ENCODE results near the gene BMP6. TPM values are rescaled to one million over a fixed set of nuclear protein-coding genes. Genes with fewer than 3 reads are reported as not detected.

The BMP6 gene
- total RNA-seq, 1 experiment from 2014 or later = 1.6 TPM

- intact Hi-C loops (cut with micrococcal nuclease) = no loop called here
- ChIA-PET POLR2A (no interaction called here), CTCF (no interaction called here)
Observed at GRCh38 chr6:7769702-7770101, 43.8 kb downstream of the BMP6 start.

More at GRCh38 chr6:7769702-7770101, 43.8 kb downstream of the BMP6 start:
- H3K9me2 ChIP-seq (ENCODE audit: insufficient read depth) = no peaks in the 10 kb centered on the region
- no TSS peak for BruUV-seq (replicated peaks)
- no peaks in the 10 kb centered on the region for H3K9me3 ChIP-seq (ENCODE audit: control insufficient read depth in 1 of 2, insufficient read depth in 1 of 2, low read depth in 1 of 2, low read length in 2 of 2)
- ATAC-seq (no peak), DNase-seq (ENCODE audit: low read depth, low spot score) (no peak)
- no peak overlapping the region for H3K4me2 ChIP-seq (ENCODE audit: low read length)
- no peak overlapping the region for H3K27ac ChIP-seq (ENCODE audit: low read depth, low read length)
- no peaks in the 10 kb centered on the region for H3K36me3 ChIP-seq (ENCODE audit: control insufficient read depth in 1 of 2, insufficient read depth in 2 of 2, low read length in 2 of 2)
- no peak overlapping the region for H2AFZ ChIP-seq (ENCODE audit: low read depth, low read length, poor library complexity, severe bottlenecking)
- H4K20me1 ChIP-seq (ENCODE audit: insufficient read depth) = no peaks in the 10 kb centered on the region
- H3K4me1 ChIP-seq (ENCODE audit: control insufficient read depth in 1 of 2, insufficient read depth in 2 of 2, low read length in 2 of 2) = peaks cover 0 to 7% of the 10 kb centered on the region in 2 experiments; a peak in 2 of 4 replicates
- H3K79me2 ChIP-seq (ENCODE audit: insufficient read depth, low read length) = no peaks in the 10 kb centered on the region
- RAD21 ChIA-PET (ENCODE audit: low non-redundant PET in 1 of 2, low total read pairs in 2 of 2, uncharacterized antibody in 2 of 2, unreplicated experiment in 2 of 2) = no interaction called here
- H3K9ac ChIP-seq (ENCODE audit: low read length) = no peak overlapping the region
- TF ChIP-seq ZNF274 (IDR thresholded peaks at IDR 0.05; ENCODE audit: low read depth, low read length) (no peak), FOSL1 (IDR thresholded peaks at IDR 0.05; ENCODE audit: low read depth) (no peak), MAX (IDR thresholded peaks at IDR 0.05) (no peak), CTCF (IDR thresholded peaks at IDR 0.05 in 2 of 3, conservative IDR thresholded peaks at IDR 0.05 in 1 of 3; ENCODE audit: borderline replicate concordance in 1 of 3, insufficient read depth in 1 of 3, low read depth in 2 of 3, low read length in 2 of 3) (no peak), TCF7L2 (IDR thresholded peaks at IDR 0.05; ENCODE audit: borderline replicate concordance, extremely low read depth, insufficient read depth, insufficient read length) (no peak), EZH2phosphoT487 (IDR thresholded peaks at IDR 0.05; ENCODE audit: borderline replicate concordance) (no peak), POLR2A (IDR thresholded peaks at IDR 0.05; ENCODE audit: borderline replicate concordance, extremely low read depth, insufficient read depth, insufficient read length) (no peak), ATF3 (IDR thresholded peaks at IDR 0.05) (no peak), JUND (IDR thresholded peaks at IDR 0.05) (no peak), EZH2 (IDR thresholded peaks at IDR 0.05) (no peak), SRF (IDR thresholded peaks at IDR 0.05; ENCODE audit: low read depth) (no peak), ZBTB33 (IDR thresholded peaks at IDR 0.05; ENCODE audit: extremely low read depth, insufficient replicate concordance, low read length) (no peak)
- no peaks in the 10 kb centered on the region for H3K27me3 ChIP-seq (ENCODE audit: insufficient read depth, low read length)
- no peak overlapping the region for H3K4me3 ChIP-seq (replicated peaks in 1 of 2; ENCODE audit: low read depth in 1 of 2, low read length in 2 of 2)

Measured in HCT116 (cell line).